HG02571 (cell line): ENCODE results near the gene AZU1.
"Not testable (repeated sequence)": the region's sequence is repeated elsewhere in the genome, so short reads cannot be mapped to it uniquely, and the experiment has no call there.

Experiments used
- ATAC-seq: cut with Tn5 transposase; IDR thresholded peaks from one replicate; pipeline ENCODE4 v1.9.1; 2021; ENCODE audit warnings: mild to moderate bottlenecking, moderate library complexity; ENCODE audit not compliant: unreplicated experiment

AZU1 gene

DNA sequence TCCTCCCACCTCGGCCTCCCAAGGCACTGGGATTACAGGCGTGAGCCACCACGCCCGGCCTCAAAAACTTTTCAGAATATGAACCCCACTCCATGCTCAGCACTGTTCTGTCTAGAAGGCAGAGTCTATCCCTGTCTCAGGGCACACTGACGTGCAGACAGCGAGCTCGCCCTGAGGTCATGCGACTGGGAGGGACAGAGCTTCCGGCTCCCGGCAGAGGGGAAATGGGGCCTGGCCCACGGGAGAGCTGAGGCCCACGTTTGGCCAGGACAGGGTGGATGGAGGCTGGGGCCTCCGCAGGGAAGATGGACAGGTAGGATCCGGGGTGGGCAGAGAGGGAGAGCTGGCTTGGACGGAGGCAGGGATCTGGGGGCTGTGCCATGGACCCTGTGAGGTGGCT, 2.8 kb upstream of the AZU1 start:
- ATAC-seq = no peak

DNA sequence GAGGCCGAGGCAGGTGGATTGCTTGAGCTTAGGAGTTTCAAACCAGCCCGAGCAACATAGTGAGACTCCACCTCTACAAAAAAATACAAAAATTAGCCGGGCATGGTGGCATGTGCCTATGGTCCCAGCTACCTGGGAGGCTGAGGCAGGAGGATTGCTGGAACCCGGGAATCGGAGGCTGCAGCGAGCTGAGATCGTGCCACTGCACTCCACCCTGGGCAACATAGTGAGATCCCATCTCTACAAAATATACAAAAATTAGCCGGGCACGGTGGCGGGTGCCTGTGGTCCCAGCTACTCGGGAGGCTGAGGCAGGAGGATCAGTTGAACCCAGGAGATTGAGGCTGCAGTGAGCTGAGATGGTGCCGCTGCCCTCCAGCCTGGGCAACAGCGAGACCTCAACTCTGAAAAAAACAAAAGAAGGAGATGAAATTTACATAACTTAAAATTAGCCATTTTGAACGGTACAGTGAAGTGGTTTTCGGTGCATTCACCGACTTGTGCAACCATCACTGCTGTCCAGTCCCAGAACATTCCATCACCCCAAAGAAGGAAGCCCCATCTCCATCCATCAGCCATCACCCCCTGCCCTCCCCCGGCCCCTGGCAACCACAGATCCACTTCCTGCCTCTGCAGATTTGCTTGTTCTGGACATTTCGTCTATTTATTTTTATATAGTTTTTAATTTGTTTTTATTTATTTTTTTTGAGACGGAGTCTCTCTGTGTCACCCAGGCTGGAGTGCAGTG, 1.6 kb upstream of the AZU1 start:
- ATAC-seq = no peak

DNA sequence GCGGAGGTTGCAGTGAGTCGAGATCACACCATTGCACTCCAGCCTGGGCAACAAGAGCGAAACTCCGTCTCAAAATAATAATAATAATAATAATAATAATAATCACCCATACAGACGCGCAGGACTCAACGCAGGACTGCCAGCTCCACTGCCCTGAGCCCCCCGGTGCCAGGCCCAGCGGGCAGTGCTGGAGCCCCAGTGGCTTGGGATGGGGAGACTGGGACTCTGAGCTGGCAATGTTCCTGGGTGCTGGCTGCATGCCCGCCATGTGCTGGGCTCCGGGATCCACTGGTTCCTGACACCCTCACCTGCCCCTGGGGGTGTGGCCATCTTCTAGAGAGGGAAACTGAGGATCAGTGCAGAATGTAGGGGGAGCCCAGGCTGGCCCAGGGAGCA, 325 bp upstream of the AZU1 start:
- no peak for ATAC-seq

DNA sequence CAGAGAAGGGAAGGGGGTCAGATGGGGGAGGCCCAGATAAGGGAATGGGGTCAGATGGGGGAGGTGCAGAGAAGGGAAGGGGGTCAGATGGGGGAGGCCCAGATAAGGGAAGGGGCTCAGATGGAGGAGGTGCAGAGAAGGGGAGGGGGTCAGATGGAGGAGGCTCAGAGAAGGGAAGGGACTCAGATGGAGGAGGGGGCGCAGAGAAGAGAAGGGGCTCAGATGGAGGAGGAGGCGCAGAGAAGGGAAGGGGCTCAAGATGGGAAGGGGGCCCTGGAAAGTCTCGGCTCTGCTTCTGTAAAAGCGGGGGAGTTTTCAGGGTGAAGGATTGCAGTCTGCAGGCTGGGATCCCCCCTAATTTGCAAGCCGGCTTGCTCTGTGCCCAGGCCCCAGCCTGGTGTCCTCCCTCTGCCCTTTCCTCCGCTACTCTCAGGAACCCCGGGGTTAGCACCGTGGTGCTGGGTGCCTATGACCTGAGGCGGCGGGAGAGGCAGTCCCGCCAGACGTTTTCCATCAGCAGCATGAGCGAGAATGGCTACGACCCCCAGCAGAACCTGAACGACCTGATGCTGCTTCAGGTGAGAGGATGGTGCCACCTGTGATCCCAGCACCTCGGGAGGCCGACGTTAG, 1.6 kb downstream of the AZU1 start:
- no peak for ATAC-seq

DNA sequence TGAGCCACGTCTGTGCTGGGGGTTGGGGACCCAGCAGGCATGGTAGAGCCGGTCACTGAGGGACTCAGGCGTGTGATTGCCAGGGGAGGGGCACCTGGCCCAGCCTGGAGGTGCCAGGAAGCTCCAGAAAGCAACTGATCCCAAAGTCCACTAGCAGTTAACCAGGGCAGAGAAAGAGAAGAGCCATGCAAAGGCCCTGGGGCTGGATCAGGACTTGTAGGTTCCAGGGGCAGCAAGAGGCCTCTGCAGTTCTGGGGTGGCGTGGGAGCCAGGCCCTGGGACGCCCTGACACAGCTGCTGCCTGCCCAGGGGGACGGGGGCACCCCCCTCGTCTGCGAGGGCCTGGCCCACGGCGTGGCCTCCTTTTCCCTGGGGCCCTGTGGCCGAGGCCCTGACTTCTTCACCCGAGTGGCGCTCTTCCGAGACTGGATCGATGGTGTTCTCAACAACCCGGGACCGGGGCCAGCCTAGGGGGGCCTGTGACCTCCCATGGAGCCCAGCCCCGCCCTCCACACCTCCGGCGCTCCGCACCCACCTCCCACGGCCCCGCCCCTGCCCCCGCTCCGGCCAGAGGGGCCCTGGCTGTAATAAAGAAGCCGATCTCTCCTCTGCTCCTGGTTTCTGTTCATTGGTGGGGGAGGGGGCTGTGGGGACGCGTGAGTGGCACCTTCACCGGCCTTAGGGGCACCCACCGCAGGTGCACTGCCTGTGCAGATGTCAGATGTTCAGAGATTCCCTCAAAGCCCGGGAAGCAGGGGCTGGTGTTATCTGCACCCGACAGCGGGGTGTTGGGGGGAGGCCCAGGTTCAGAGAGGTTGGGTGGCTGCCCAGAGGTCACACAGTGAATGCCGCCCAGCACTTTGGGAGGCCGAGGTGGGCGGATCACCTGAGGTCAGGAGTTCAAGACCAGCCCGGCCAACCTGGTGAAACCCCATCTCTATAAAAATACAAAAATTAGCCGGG, 4.1 kb downstream of the AZU1 start:
- no peak for ATAC-seq

DNA sequence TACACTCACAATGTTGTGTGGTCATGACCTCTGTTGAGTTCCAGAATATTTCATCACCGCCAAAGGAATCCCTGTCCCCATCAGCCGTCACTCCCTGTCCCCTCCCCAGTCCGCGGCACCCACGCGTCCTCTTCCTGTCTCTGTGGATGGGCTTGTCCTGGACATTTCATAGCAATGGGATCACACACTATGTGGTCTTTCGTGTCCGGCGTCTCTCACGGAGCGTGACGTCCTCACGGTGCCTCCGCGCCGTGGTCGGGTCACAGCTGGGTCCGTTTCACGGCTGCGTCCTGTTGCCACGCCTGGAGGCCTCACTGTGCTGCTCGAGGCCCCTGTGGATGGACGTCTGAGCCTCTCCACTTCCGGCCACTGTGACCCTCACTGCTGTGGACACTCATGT, 6.6 kb downstream of the AZU1 start:
- no peak for ATAC-seq

DNA sequence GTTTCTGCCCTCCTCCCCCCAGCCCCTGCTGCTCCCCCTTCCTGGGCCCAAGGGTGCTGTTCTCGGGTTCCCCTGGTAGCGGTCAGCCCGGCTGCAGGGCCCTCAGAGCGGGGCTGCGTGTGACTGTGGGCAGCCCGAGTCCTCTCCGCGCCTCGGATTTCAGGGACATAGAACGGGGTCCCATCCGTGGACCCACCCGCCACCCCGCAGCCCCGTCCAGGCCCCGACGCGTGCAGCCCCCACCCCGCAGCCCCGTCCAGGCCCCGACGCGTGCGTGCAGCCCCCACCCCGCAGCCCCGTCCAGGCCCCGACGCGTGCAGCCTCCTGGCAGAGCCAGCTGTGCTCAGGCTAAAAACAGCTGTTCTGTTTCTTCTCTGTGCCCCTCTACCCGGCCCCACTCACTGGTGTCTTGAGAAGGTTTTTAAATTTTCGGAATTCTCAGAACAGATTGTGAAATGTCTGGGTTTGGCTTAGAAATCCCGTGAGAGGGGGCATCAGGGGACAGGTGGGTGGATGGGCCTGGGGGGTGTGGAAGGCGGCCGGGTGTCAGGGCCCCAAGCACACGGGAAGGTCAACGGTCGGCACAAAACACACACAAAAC, 7.7 kb downstream of the AZU1 start:
- no peak for ATAC-seq

DNA sequence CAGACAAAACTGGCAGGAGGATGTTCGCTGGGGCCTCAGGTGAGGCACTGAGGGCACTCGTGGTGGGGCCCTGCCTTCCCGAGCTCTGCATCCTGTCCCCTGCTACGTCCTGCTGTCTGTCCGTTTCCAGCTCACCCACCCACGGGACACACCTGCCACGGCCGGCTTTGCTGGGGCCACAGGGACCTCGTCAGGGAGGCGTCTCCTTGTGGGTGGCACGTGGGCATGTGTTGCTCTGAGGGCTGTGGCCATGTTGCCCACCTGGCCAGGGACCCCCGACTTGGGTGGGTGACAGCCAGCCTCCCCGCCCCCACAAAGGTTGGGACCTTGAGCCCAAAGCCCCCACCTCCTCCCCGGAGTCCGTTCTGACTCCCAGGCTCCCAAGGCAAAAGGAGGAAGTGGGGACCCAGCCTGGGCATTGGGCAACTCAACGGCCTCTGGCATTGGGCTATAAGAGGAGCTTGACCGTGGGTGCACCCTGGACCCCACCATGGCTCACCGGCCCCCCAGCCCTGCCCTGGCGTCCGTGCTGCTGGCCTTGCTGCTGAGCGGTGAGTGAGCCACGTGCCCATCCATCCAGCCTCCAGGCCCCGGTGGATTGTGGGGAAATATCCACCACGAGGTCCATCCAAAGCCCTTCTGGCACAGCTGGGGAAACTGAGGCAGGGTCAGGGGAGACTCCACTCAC, 13.0 kb downstream of the AZU1 start, which contains the start of gene PRTN3:
TSS of gene PRTN3 (plus strand) at position 481 of the 688 bp plus-strand sequence. CDS start at position 491, 10 bp downstream.
- ATAC-seq = no peak

DNA sequence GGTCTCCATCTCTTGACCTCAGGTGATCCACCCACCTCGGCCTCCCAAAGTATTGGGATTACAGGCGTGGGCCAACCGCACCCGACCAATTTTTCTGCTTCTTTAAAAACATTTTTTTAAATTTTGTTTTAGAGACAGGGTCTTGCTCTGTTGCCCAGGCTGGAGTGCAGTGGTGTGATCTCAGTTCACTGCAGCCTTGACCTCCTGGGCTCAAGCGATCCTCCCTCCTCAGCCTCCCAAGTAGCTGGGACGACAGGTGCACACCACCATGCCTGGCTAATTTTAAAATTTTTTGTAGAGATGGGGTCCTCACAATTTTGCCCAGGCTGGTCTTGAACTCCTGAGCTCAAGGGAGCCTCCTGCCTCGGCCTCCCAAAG, 15.2 kb downstream of the AZU1 start:
- not testable (repeated sequence) for ATAC-seq

DNA sequence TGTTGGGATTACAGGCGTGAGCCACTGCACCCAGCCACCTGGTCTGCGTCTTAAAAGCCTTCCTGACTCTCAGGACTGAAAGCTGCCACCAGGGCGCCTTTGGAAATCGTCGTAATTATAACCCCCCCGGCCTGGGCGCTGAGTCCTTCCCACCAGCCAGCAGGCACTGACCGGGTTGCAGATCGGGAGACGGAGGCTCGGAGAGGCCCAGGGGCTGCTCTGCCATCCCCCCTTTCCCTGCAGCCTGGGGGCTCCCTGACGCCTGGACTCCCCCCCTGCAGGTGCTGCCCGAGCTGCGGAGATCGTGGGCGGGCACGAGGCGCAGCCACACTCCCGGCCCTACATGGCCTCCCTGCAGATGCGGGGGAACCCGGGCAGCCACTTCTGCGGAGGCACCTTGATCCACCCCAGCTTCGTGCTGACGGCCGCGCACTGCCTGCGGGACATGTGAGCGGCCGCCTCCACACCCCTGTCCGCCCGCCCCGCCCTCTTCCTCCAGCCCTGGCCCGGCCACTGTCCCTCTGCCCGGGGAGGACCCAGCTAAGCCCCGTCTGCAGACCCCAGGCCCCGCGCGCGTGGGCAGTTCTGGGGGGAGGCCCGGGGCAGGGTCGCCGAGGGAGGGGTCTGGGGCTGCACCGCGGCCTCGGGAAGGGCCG, 15.7 kb downstream of the AZU1 start:
- no peak for ATAC-seq

DNA sequence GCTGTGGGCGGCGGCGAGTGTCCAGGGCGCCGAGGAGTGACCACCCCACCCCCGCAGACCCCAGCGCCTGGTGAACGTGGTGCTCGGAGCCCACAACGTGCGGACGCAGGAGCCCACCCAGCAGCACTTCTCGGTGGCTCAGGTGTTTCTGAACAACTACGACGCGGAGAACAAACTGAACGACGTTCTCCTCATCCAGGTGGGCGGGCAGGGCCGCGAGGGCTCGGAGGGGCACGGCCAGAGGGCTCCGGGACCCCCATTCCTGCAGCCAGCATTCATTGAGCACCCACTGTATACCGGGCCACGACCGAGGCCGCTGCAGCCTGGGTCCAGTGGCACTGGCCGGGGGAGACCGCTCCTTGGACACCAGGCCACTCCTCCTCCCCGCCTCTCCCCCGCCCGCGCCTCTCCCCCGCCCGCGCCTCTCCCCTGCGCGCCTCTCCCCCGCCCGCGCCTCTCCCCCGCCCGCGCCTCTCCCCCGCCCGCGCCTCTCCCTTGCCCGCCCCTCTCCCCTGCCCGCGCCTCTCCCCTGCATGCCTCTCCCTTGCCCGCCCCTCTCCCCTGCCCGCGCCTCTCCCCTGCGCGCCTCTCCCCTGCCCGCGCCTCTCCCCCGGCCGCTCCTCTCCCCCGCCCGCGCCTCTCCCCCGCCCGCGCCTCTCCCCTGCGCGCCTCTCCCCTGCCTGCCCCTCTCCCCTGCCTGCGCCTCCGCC, 16.4 kb downstream of the AZU1 start:
- ATAC-seq = no peak

DNA sequence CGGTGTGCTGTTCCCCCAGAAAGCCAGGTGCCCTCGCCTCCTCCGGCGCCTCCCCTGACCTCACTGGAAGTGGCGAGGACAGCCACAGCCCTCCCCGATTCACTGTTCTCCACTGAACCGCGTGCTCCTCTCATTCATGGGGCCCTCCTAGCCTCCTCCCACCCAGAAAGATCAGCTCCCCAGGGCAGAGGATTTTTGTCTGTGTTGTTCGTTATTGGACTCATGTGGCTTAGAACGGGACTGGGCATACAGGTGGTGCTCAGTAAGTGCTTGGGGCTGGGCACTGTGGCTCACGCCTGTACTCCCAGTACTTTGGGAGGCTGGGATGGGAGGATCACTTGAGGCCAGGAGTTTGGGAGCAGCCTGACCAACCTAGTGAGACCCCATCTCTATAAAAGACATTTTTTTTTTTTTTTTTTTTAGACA, 16.9 kb downstream of the AZU1 start:
- ATAC-seq = no peak

DNA sequence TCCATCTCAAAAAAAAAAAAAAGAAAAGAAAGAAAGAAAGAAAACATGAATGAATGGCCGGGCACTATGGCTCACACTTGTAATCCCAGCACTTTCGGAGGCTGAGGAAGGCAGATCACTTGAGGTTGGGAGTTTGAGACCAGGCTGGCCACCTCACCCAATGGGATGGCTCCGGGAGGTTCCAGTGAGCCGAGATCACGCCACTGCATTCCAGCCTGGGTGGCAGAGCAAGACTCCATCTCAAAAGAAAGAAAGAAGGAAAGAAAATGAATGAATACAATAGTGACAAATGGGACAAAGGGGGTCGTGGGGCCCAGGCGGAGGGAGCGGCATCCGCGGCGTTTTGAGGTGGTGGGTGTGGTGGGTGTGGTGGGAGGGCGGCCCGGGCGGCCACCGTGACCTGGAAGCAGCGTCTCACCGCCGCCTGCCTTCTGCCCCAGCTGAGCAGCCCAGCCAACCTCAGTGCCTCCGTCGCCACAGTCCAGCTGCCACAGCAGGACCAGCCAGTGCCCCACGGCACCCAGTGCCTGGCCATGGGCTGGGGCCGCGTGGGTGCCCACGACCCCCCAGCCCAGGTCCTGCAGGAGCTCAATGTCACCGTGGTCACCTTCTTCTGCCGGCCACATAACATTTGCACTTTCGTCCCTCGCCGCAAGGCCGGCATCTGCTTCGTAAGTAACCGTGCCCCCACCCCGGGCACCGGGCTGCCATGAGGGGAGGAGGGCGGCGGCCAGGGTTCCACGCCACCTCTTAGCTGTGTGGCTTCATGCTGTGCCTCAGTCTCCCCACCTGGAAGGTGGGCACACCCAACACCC, 18.3 kb downstream of the AZU1 start:
- ATAC-seq = no peak

DNA sequence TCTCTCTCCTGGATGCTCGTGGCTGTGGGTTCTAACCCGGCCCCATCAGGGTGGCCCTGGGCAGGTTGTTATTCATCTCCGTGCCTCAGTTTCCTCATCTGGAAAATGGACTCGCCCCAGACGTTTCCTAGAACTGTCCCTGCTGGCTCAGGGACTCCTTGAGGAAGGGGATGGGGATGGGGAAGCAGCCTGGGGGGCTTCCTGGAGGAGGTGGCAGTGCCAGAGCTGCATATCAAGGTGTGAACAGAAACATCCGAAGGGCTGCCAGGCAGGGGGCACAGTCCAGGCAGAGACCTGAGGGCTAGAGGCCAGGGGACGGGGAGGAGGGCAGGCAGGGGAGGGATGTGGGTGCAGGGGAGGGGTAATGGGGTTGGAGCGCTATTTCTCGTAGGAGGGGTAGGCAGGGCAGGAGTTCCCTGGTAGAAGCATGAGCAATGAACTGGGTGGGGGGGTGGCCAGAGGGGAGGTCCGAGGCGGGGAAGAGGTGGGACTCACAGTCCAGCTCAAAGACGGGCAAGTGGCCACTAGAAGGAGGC, 20.8 kb downstream of the AZU1 start:
- no peak for ATAC-seq

DNA sequence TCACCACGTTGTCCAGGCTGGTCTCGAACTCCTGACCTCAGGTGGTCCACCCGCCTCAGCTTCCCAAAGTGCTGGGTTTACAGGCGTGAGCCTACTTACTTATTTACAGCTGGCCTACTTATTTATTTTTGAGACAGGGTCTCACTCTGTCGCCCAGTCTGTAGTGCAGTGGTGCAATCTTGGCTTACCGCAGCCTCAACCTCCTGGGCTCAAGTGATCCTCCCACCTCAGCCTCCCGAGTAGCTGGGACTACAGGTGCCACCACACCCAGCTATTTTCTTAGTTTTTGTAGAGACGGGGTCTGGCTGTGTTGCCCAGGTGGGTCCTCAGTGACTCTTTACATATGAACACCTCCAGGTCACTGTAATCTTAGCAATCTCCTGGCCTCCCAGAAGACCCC, 21.6 kb downstream of the AZU1 start:
- ATAC-seq = not testable (repeated sequence)

DNA sequence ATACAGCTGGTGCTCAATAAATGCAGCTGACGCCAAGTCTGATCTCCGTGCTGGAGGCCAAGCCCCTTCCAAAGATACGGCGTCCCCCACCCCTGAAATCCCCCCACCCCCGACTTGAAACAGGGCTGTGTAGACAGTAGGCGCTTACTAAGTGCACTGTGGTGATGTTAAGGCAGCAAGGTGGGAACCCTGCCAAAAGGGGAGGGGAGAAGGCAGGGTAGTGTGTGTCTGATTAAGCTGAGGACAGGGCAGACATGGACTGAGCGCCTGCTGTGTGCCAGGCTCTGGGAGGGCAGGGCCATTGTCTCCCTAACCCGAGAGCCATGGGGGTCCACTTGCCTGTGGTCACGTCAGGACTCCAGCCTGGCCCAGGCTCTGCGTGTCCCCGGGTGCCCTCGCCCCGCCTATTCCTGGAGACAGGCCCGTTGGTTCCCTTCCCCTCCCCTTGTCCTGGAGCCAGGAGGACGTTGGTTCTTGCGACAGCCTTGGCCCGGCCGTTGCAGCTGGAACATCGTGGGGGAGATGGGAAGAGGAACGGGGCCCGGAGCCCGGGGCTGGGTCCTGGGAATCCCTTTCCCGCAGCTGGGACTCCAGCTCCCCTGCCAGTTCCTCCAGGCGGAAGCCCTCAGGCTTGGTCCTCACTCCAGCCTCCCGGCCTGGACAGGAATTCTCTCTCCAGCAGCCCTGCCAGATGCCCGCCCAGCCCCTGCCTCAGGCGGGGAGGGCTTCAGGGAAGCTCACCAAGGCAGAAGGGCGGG, 22.8 kb downstream of the AZU1 start:
- no peak for ATAC-seq

DNA sequence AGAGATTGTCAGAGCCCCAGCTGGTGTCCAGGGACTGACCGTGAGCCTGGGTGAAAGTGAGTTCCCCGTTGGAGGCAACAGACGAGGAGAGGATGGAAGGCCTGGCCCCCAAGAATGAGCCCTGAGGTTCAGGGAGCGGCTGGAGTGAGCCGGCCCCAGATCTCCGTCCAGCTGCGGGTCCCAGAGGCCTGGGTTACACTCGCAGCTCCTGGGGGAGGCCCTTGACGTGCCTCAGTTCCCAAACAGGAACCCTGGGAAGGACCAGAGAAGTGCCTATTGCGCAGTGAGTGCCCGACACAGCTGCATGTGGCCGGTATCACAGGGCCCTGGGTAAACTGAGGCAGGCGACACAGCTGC, 23.3 kb downstream of the AZU1 start:
- ATAC-seq = no peak
